SK-N-SH (cell line): ENCODE data around the gene ZNF550. TPM values are rescaled to one million over a fixed set of nuclear protein-coding genes. Genes with fewer than 3 reads are reported as not detected.

ENCODE experiments used
- CTCF ChIA-PET: fragments of 300-600, 350-600 bp; formaldehyde crosslinking; extraction: SDS; loops from one replicate; lab custom pipeline; 2021; lab: Yijun Ruan, JAX
- POLR2A ChIA-PET: fragments of 350-600 bp; sonication (Branson Sonifier 250); formaldehyde crosslinking; extraction: SDS; loops from one replicate; lab custom pipeline; 2020; ENCODE audit warnings: antibody characterized with exemption, inconsistent platforms; lab: Yijun Ruan, JAX
- DNase-seq: peaks from one replicate; pipeline ENCODE4 v3.0.0; 2012
- H2AFZ ChIP-seq: fragments of 200-600 bp; sonication (generic); 2 replicates; pipeline ENCODE4 v1.8.1; 2016; ENCODE audit warnings: antibody characterized with exemption, mild to moderate bottlenecking, low read depth
- H3F3A ChIP-seq: fragments of 200-600 bp; sonication (generic); replicated peaks from 2 replicates; pipeline ENCODE3; 2016; ENCODE audit warnings: antibody characterized with exemption, mild to moderate bottlenecking; ENCODE audit not compliant: insufficient read depth
- H3K27ac ChIP-seq, 2 experiments: fragments of 200-500 bp in 1 of 2; fragments of 200-600 bp in 1 of 2; sonication (Bioruptor generic) in 1 of 2; sonication (generic), shearing (Covaris generic) in 1 of 2; 2 replicates each; pipeline versions ENCODE4 v1.5.1 to v1.6.1; 2014 to 2016; ENCODE audit warnings: low read depth in 2 of 2, inconsistent platforms in 1 of 2, low read length in 1 of 2, mild to moderate bottlenecking in 1 of 2, mixed read lengths in 1 of 2
- H3K27me3 ChIP-seq: fragments of 200-600 bp; sonication (generic), shearing (Covaris generic); 2 replicates; pipeline ENCODE4 v1.6.1; 2016; ENCODE audit warnings: mixed run types; ENCODE audit not compliant: insufficient read depth
- H3K36me3 ChIP-seq, 2 experiments: fragments of 200-500 bp in 1 of 2; fragments of 200-600 bp in 1 of 2; sonication (Bioruptor generic) in 1 of 2; sonication (generic) in 1 of 2; replicated peaks in 1 of 2; 2 replicates each; pipeline versions ENCODE3 to v1.5.1; 2014 to 2016; ENCODE audit warnings: low read length in 1 of 2, mild to moderate bottlenecking in 1 of 2; ENCODE audit not compliant: insufficient read depth in 2 of 2, control insufficient read depth in 1 of 2
- H3K4me1 ChIP-seq, 2 experiments: fragments of 200-500 bp in 1 of 2; fragments of 200-600 bp in 1 of 2; sonication (Bioruptor generic) in 1 of 2; sonication (generic), shearing (Covaris generic) in 1 of 2; 2 replicates each; pipeline versions ENCODE4 v1.5.1 to v1.6.1; 2014 to 2016; ENCODE audit warnings: low read depth in 1 of 2, low read length in 1 of 2, mixed run types in 1 of 2; ENCODE audit not compliant: insufficient read depth in 2 of 2, control insufficient read depth in 1 of 2
- H3K4me2 ChIP-seq: fragments of 200-600 bp; sonication (generic), shearing (Covaris generic); 2 replicates; pipeline ENCODE4 v1.6.1; 2017; ENCODE audit warnings: mixed run types
- H3K4me3 ChIP-seq, 2 experiments: fragments of 200-500 bp in 1 of 2; fragments of 200-600 bp in 1 of 2; sonication (Bioruptor generic) in 1 of 2; sonication (generic), shearing (Covaris generic) in 1 of 2; 2 replicates each; pipeline versions ENCODE4 v1.5.1 to v1.8.1; 2014 to 2016; ENCODE audit warnings: low read depth in 2 of 2, inconsistent platforms in 1 of 2, low read length in 1 of 2, mild to moderate bottlenecking in 1 of 2, mixed read lengths in 1 of 2, moderate library complexity in 1 of 2
- H3K79me2 ChIP-seq: fragments of 200-600 bp; sonication (generic); 2 replicates; pipeline ENCODE4 v1.8.1; 2017; ENCODE audit warnings: mild to moderate bottlenecking; ENCODE audit not compliant: insufficient read depth
- H3K9ac ChIP-seq: fragments of 200-600 bp; sonication (generic); 2 replicates; pipeline ENCODE4 v1.6.1; 2017; ENCODE audit warnings: mixed run types
- H3K9me2 ChIP-seq: fragments of 200-600 bp; sonication (generic); 2 replicates; pipeline ENCODE4 v1.6.1; 2017; ENCODE audit warnings: mixed run types
- H3K9me3 ChIP-seq: fragments of 200-600 bp; sonication (generic); 2 replicates; pipeline ENCODE4 v1.6.1; 2017; ENCODE audit warnings: mixed run types, mild to moderate bottlenecking, moderate library complexity
- H4K20me1 ChIP-seq: fragments of 200-600 bp; sonication (generic); 2 replicates; pipeline ENCODE4 v1.6.1; 2017; ENCODE audit warnings: mild to moderate bottlenecking, mixed run types; ENCODE audit not compliant: insufficient read depth
- CHD2 ChIP-seq: fragments of 150-350 bp; IDR thresholded peaks from 2 replicates; pipeline ENCODE4 v1.6.1; 2018; ENCODE audit warnings: low read length; ENCODE audit not compliant: partially characterized antibody
- EP300 ChIP-seq, 2 experiments: IDR thresholded peaks; 2 replicates each; pipeline versions ENCODE4 v1.4.0 to v1.6.1; 2012; ENCODE audit warnings: borderline replicate concordance in 1 of 2, low read depth in 1 of 2, low read length in 1 of 2
- FOSL2 ChIP-seq: IDR thresholded peaks from 2 replicates; pipeline ENCODE4 v1.4.0; 2012; ENCODE audit warnings: low read depth, mild to moderate bottlenecking, moderate library complexity, borderline replicate concordance
- FOXJ3 ChIP-seq: sonication (generic); formaldehyde crosslinking; IDR thresholded peaks from 2 replicates; pipeline ENCODE4 v1.5.1; 2020; ENCODE audit warnings: mild to moderate bottlenecking, missing genetic modification reagents
- GATA2 ChIP-seq: sonication (generic); formaldehyde crosslinking; IDR thresholded peaks from 2 replicates; pipeline ENCODE4 v1.5.0; 2020; ENCODE audit warnings: mild to moderate bottlenecking, missing genetic modification reagents
- MEF2A ChIP-seq: IDR thresholded peaks from 2 replicates; pipeline ENCODE4 v1.4.0; 2012; ENCODE audit warnings: low read depth, borderline replicate concordance
- MXI1 ChIP-seq: IDR thresholded peaks from 2 replicates; pipeline ENCODE4 v1.6.1; 2012; ENCODE audit warnings: mild to moderate bottlenecking, low read depth, low read length, improper control_type of control experiment
- NFIC ChIP-seq: IDR thresholded peaks from 2 replicates; pipeline ENCODE4 v1.4.0; 2012; ENCODE audit warnings: borderline replicate concordance
- RAD21 ChIP-seq: IDR thresholded peaks from 2 replicates; pipeline ENCODE4 v1.6.1; 2012; ENCODE audit warnings: mild to moderate bottlenecking, low read length
- RCOR1 ChIP-seq: fragments of 150-350 bp; IDR thresholded peaks from 2 replicates; pipeline ENCODE4 v1.6.1; 2017; ENCODE audit warnings: antibody characterized with exemption, low read length
- REST ChIP-seq: IDR thresholded peaks from 2 replicates; pipeline ENCODE4 v1.6.1; 2012; ENCODE audit warnings: mild to moderate bottlenecking, low read depth, low read length, moderate library complexity
- TAF1 ChIP-seq: IDR thresholded peaks from 2 replicates; pipeline ENCODE4 v1.6.1; 2012; ENCODE audit warnings: low read depth, mild to moderate bottlenecking, low read length, moderate library complexity, borderline replicate concordance
- TEAD4 ChIP-seq: IDR thresholded peaks from 2 replicates; pipeline ENCODE4 v1.4.0; 2012; ENCODE audit warnings: mild to moderate bottlenecking, borderline replicate concordance; ENCODE audit not compliant: insufficient read depth
- WGBS: methylation state at CpG from one replicate; pipeline ENCODE4 v1.1.6; 2017; ENCODE audit warnings: low lambda C conversion rate; 5-methylcytosine and 5-hydroxymethylcytosine counted together
- polyA plus RNA-seq, 3 experiments: library from polyadenylated mRNA; depleted of rRNA; stranded (reverse); fragments of >200 nt; gene quantifications; 2 replicates each; pipeline ENCODE4 v1.2.3, GENCODE V29; 2012
- TF ChIP-seq, protein P1 (sequence below): fragments of 200-600 bp; sonication (generic); IDR thresholded peaks from 2 replicates; pipeline ENCODE4 v1.6.1; 2017; ENCODE audit warnings: antibody characterized with exemption, mild to moderate bottlenecking, moderate library complexity
- TF ChIP-seq, protein P2 (sequence below): IDR thresholded peaks from 2 replicates; pipeline ENCODE4 v1.4.0; 2012; ENCODE audit warnings: low read depth, borderline replicate concordance

Gene ZNF550
- polyA plus RNA-seq, 1 of the 3 experiments (the other 2 are of a cell fraction): 5.7 TPM

DNA sequence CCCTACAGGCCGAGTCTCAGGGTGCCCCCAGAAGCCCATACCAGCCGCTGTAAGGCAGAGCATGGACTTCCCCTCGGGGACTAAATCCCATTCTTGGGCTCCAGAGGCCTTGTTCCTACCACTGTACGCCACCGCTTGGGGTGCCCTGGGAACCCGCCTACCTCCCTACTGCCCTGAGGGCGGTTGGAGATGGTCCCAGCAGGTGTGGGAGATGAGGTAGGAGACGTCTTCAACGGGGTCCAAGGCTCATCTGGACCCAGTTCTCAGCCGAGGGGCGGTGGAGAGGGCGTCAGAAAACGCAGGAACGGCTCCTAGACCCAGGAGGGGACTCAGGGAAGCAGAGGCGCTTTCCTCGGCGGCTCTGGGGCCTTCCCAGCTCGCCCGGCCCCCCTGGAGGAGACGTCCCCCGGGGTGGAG lies 23.4 kb upstream of the ZNF550 start:
- Histone ChIP-seq H3K27me3 (no peaks in the 10 kb centered on the region), H3K27ac (no peak overlapping the region), H3F3A (peaks cover 3% of the 10 kb centered on the region), H3K36me3 (no peaks in the 10 kb centered on the region), H3K9me2 (no peaks in the 10 kb centered on the region), H2AFZ (peak overlapping the region; percentile 90; the same call in 1 of the 2 replicates), H4K20me1 (no peaks in the 10 kb centered on the region), H3K4me1 (peaks cover 0 to 9% of the 10 kb centered on the region in 2 experiments; a peak in 1 of 4 replicates), H3K4me3 (peak overlapping the region in 1 of 2 experiments; percentile 62; a peak in 1 of 4 replicates), H3K4me2 (no peak overlapping the region), H3K9me3 (no peaks in the 10 kb centered on the region; the same call in 1 of the 2 replicates), H3K9ac (no peak overlapping the region), H3K79me2 (peaks cover 9% of the 10 kb centered on the region)
- DNase-seq: no peak
- TF ChIP-seq FOXJ3 (CRISPR knock-in tag) (no peak), NFIC (no peak), GATA2 (CRISPR knock-in tag) (no peak), MEF2A (no peak), EP300 (IDR thresholded peaks at IDR 0.05; ENCODE audit: borderline replicate concordance in 1 of 2, low read depth in 1 of 2, low read length in 1 of 2) (no peak), RAD21 (no peak), TEAD4 (no peak), FOSL2 (no peak)
- TF ChIP-seq, protein P1, sequence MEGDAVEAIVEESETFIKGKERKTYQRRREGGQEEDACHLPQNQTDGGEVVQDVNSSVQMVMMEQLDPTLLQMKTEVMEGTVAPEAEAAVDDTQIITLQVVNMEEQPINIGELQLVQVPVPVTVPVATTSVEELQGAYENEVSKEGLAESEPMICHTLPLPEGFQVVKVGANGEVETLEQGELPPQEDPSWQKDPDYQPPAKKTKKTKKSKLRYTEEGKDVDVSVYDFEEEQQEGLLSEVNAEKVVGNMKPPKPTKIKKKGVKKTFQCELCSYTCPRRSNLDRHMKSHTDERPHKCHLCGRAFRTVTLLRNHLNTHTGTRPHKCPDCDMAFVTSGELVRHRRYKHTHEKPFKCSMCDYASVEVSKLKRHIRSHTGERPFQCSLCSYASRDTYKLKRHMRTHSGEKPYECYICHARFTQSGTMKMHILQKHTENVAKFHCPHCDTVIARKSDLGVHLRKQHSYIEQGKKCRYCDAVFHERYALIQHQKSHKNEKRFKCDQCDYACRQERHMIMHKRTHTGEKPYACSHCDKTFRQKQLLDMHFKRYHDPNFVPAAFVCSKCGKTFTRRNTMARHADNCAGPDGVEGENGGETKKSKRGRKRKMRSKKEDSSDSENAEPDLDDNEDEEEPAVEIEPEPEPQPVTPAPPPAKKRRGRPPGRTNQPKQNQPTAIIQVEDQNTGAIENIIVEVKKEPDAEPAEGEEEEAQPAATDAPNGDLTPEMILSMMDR: no peak
- TF ChIP-seq, protein P2, sequence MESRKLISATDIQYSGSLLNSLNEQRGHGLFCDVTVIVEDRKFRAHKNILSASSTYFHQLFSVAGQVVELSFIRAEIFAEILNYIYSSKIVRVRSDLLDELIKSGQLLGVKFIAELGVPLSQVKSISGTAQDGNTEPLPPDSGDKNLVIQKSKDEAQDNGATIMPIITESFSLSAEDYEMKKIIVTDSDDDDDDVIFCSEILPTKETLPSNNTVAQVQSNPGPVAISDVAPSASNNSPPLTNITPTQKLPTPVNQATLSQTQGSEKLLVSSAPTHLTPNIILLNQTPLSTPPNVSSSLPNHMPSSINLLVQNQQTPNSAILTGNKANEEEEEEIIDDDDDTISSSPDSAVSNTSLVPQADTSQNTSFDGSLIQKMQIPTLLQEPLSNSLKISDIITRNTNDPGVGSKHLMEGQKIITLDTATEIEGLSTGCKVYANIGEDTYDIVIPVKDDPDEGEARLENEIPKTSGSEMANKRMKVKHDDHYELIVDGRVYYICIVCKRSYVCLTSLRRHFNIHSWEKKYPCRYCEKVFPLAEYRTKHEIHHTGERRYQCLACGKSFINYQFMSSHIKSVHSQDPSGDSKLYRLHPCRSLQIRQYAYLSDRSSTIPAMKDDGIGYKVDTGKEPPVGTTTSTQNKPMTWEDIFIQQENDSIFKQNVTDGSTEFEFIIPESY: no peak
- 66% methylated on average over 13 of the region's 21 CpGs for WGBS
- ChIA-PET POLR2A (no interaction called here), CTCF (interaction anchor here (1.4 kb wide), 1 partner anchor 39 kb away, joined by 3 read pairs; no protein-coding TSS in a partner anchor)

DNA sequence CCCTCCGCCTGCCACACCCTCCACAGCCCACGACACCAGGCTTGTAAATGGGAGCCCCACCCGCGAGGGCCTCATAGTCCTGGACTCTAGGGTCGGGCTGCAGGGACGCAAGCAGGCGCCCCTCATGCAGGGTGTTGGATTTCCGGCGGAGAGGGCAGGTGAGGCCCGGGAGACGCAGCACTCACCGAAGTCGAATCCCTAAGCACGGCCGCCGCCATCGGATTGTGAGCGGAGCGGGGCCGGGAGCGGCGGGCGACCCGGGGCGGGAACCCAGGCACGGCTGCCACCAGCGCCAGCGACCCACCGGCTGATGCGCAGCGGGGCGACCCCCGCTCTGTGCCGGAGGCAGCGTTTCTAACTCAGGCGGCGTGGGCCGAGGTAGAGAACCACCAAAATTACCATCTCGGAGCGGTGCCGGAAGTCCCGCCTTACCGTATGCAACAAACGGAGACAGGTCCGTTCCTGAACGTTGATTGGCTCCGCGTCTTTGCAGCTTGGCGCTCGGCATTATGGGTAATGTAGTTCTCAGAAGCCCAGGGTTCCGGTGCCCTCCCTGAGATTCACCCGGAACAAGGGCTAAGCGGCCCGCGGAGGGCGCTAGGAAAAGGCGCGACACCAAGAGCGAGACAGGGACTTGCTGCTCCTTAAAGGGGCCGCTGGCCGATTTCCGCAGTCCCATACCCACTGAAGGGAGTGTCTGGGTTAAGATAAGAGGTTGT lies 19.0 kb upstream of the ZNF550 start, which contains the start of gene ZNF416:
Gene ZNF416, minus strand, starts transcription at position 425 of the 719 bp plus-strand sequence. Its CDS starts 207 bp downstream, at position 218.
- Histone ChIP-seq H3K79me2 (peaks cover 21% of the 10 kb centered on the region), H3K36me3 (peaks cover 30 to 40% of the 10 kb centered on the region in 2 experiments), H3K27me3 (no peaks in the 10 kb centered on the region), H3F3A (no peaks in the 10 kb centered on the region), H4K20me1 (no peaks in the 10 kb centered on the region), H3K4me3 (peak within 1 kb of the TSS; percentile 80 to 96), H3K27ac (peak within 1 kb of the TSS in 1 of 2 experiments; percentile 43; a peak in 2 of 4 replicates), H3K9me2 (no peaks in the 10 kb centered on the region), H2AFZ (peak within 1 kb of the TSS; percentile 88), H3K9me3 (peaks cover 7% of the 10 kb centered on the region; the same call in 1 of the 2 replicates), H3K9ac (peak within 1 kb of the TSS; percentile 73), H3K4me2 (peak within 1 kb of the TSS; percentile 83), H3K4me1 (peaks cover 0 to 7% of the 10 kb centered on the region in 2 experiments; a peak in 1 of 4 replicates)
- ChIA-PET CTCF (interaction anchor here (0.6 kb wide), 1 partner anchor 26 kb away, joined by 4 read pairs; no protein-coding TSS in a partner anchor), POLR2A (no interaction called here)
- peak; percentile 98 for DNase-seq
- WGBS: 2% methylated on average over 15 of the region's 62 CpGs
- TF ChIP-seq RAD21 (peak; percentile 42), CHD2 (peak; percentile 97), TEAD4 (no peak), RCOR1 (no peak), MEF2A (no peak), GATA2 (CRISPR knock-in tag) (no peak), MXI1 (peak; percentile 74), TAF1 (no peak), REST (no peak)
